GM21447 (cell line): Measurements from ENCODE around the gene GALNT7.

ENCODE experiments used
- ATAC-seq: cut with Tn5 transposase; IDR thresholded peaks from one replicate; pipeline ENCODE4 v1.9.1; 2021; ENCODE audit not compliant: unreplicated experiment

GALNT7 gene

DNA sequence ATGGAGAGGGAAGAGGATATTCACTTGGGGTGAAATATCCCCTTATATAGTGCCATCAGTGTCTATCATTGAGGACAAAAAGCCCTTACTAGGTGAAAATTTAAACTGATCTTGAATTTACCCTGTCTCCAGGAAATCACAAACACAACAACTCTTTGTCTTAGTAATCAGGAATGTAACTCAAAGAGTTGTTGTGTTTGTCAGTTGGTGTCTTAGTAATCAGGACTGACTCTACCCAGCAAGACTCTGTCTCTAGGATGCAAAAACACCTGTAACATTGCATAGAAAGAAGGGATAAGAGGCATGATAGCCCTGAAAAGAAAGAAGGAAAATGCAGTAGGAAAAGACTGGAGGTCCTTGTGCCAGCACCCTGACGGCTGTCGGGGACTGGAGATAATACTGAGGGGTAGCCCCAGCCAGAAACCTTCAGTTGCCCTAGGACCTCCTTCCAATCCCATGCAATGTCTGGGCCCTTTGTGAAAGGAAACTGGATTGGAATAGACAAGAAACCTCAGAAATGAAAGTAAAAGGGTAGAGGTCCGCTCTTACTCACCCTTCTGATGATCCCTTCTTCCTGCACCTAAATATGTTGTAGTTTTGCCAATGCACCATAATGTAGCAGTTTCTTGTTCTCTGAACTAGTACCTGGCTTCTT is 120.2 kb downstream of the GALNT7 start:
- peak; percentile 71 for ATAC-seq

DNA sequence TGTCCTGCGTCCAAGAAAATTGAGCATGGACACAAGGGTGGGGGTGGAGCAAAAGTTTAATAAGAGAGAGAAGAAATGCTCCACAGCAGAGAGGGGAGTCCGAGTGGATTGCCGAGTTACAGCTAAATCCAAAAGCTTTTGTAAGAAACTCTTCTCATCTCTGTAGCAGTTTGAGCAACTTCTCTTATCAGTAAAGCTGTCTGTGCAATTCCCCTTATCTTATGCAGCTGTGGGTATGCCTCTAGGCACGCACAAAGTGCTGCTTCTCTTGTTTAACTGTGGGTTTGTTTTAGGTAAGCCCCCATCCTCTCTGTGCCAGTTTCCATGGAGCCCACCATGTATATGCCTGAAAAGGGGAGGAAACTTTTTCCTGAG is 120.7 kb downstream of the GALNT7 start:
- ATAC-seq = peak; percentile 21

DNA sequence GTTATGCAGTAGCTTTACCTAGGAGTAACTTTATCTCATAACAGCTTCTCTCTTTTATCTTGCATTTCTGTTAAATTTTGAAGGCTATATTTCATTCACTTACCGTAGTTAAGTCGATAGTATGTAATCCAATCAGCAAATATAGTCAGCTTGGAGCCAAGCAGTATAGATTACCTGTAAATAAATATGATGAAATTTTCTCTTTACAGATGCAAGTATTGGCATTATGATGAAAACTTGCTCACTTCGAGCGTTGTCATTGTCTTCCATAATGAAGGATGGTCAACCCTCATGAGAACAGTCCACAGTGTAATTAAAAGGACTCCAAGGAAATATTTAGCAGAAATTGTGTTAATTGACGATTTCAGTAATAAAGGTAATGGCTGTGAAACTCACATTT is 123.3 kb downstream of the GALNT7 start:
- ATAC-seq = no peak

DNA sequence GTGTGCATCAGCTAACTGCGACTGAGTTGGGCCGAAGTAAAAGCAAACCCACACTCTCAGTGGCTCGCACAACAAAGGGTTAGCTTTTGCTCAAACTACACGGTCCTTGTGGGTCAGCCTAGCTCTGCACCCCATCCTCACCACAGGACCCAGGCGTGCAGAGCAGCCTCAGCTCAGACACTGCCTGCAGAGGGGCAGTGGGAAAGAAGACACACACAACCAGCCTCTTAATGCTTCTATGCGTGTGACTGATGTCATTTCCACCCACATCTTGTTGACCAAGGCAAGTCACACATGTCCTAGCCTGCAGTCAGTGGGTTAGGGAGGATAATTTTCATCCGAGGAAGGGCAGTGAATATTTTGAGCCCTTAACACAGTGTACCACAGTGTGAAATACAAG is 125.1 kb downstream of the GALNT7 start:
- no peak for ATAC-seq

DNA sequence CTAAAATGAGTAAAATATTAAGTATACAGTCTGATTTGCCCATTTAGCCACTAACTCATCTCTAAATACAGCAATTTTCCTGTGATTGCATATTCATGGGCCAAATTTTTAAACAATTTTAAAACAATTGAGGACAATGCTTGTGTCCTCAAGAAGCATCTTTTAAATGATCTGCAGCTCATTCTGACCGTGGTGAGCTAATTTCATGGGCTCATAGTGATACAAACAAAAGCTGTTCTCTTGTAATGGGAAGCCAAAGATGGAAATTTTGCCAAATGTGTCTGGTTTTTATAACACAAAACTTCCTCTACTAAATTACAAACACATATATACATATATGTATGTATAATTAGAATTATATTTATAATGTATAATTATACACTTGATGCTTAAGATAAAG is 125.8 kb downstream of the GALNT7 start:
- no peak for ATAC-seq

DNA sequence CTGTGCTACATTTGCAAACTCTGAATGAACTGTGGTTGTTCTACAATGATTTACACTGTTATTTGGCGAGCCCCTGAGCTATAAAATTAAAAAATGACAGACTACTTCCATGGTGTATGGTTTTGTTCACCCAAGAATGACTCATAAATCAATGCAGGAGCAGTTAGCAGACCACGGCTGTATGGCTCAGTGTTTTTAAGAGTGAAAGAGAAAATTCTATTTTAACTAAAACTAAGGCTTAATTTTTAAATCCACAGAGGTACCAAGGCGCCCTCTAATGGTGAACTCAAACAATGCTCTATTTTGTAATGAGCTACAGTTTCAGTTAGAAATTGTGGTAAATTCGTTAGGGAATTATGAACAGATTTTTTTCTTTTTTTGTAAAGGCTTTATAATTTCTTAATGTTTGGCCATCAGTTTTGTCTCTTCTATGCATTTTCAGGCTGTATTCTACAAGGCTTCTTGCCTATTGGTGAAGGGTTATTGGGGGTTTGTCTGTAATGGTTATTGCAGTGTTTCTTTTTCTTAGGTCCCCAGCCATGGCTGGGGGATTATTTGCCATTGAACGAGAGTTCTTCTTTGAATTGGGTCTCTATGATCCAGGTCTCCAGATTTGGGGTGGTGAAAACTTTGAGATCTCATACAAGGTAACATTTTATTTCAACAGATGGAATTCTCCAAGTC is 133.0 kb downstream of the GALNT7 start:
- peak; percentile 61 for ATAC-seq

DNA sequence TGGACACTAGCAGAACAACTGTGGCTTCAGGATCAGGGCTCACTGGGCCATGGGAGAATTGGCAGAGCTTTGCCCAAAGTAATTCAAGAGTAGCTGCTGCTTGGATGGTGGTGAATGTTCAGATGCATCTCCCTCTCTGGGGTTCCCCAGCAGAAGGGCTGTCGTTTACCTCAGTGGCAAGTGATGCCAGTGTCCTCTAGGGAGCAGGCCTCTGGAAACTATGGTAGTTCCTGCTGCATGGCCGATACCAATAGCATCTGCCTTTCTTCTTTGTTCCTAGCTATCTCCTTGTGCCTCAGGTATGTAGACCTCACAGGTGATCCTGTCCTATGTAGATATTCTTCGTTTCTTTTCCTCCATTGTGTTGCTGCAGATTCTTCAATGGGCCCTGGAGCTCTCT is 139.2 kb downstream of the GALNT7 start:
- no peak for ATAC-seq

DNA sequence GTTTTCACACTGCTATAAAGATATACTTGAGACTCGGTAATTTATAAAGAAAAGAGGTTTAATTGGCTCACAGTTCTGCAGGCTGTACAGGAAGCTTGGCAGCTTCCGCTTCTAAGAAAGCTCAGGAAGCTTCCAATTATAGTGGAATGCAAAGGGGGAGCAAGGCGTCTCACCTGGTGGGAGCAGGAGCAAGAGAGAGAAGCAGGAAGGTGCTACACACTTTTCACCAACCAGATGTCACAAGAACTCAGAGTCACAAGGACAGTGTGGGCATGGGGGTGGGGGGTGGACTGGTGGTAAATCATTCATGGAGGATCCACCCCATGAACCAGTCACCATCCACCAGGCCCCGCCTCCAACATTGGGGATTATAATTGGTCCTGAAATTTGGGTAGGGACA is 142.8 kb downstream of the GALNT7 start:
- no peak for ATAC-seq

DNA sequence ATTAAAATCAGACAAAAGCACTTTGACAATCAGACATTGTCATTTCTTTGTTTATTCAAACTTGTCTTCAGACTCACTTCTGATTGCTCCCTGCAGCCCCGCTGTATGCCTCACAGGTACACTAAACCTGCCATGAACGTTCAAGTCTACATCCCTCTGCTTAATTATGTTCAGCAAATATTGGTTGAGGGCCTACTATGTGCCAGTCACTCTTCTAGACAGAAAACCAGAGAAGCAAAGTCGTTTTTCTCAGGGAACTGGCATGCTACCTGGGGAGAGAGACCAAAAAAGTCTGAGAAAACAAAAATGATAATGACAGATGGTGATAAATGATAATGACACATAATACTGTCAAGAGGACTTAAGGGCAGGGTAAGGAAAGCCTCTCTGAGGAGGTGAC is 146.1 kb downstream of the GALNT7 start:
- ATAC-seq = no peak

DNA sequence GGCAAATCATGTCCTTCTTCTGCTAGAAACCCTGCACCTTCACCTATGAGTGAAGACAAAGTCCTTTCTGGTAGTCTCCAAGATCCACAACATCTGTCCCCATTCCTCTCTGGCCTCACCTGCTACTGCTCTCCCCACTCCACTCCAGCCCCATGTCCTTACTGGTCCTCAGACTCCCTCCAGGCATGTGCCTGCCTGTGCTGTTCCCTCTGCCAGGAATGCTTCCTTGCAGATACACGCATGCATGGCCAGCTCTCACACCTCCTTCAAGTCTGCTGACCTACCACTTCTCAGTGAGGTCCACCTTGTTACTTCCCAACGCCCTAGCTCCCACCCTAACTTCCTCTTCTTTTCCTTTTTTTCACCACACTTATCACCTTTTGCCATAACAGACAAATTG is 147.4 kb downstream of the GALNT7 start:
- ATAC-seq = no peak

DNA sequence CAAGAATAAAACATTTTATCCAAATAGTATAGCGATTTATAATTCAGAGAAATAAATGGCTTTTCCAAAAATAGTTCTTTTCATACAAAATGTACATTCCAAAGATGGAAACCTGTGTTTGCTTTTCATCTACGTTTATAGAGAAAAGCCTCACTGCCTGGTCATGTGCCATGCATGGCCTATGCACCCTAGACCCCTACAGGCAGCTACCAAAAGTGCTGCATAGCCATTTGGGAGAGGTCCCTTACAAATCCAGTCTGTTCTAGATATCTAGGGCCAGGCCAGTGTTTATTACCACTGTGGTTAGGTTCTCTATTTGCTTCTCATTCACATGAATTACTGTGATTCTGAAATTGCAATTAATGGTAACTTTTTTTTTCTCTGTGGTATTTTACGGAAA is 148.4 kb downstream of the GALNT7 start:
- peak; percentile 56 for ATAC-seq

DNA sequence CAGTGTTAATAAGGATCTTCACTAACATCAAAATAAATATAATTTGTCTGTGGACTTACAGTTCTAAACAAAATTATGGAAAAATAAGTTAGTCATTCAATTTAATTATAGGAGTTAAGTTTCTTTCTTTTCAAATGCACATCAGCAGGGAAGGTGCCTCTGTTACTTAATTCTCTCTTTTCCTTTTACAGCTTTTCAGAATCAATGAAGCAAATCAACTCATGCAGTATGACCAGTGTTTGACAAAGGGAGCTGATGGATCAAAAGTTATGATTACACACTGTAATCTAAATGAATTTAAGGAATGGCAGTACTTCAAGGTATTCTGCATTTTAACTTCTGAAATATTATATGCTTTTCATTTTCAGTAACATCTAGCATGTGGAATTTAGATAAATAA is 149.6 kb downstream of the GALNT7 start:
- ATAC-seq = no peak

DNA sequence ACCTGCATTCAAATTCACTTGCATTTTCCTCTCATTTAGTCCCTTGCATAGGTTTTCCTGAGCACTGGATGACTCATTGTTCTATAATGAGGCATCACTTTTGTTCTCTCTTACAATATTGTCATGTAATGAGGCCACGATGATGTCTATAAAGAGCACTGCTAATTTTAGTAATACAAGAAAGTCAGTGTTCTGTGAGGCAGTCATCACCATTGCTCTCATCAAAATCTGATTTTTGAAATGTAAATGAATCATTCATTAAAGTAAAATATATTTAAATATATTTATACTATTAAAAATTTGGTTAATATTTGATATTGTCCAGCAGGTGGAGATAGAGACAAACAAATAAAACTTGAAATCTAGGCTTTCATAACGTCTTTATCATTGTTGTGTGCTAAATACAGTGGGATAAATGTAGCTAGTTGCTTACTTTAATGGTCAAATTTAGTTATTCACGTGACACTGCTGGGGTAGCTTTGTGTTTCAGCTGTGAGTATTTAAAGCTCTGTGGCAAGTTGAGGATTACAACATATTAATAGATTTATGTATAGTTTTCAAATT is 150.1 kb downstream of the GALNT7 start:
- no peak for ATAC-seq

DNA sequence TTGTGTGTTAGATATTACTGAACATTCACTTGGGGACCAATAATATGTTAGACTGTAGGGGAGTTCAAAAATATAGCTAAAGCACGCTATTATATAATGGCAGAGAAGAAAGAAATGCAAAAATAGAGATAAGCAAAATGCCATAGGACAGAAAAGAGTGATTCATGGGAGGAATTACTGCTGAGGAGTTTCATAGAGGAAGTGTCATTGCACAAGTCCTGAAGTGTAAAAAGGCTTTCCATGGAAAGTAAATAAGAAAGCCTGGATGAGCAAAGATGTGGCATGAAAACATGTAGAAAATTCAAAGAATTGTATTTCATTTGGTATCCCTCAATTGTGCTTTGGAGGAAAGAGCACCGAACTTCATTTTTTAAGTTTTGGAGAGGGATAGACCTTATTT is 151.1 kb downstream of the GALNT7 start:
- ATAC-seq = no peak

DNA sequence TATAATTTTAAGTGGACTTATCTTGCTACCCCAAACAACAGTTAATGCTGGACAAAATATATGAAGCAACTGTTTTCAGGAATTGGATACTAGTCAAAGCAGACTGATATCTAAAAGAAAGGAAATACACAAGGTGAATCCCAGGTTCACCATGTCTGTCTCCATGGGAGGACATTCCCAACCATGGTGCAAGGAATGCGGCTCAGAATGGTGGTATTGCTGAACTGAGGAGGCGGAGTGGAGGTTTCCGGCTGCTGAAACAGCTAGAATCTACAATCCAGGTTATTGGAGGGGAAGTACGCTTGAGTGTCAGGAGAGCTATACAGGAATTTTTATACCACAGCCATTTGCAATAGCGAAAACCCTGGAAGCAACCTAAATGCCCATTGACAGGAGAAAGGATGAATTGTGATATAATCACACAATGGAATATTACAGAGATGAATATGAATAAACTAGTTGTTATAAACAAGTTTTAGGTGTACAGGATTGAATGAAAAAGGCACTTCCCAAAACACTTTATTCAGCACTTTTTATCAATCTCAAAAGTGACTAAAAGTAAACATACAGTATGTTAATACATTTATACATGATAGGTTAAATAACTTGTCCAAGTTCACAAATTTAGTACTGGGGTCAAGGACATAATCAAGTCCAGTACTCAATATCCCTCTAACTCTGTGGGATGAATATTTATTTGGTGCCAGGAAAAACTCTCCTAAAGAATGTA is 156.6 kb downstream of the GALNT7 start:
- ATAC-seq = no peak

DNA sequence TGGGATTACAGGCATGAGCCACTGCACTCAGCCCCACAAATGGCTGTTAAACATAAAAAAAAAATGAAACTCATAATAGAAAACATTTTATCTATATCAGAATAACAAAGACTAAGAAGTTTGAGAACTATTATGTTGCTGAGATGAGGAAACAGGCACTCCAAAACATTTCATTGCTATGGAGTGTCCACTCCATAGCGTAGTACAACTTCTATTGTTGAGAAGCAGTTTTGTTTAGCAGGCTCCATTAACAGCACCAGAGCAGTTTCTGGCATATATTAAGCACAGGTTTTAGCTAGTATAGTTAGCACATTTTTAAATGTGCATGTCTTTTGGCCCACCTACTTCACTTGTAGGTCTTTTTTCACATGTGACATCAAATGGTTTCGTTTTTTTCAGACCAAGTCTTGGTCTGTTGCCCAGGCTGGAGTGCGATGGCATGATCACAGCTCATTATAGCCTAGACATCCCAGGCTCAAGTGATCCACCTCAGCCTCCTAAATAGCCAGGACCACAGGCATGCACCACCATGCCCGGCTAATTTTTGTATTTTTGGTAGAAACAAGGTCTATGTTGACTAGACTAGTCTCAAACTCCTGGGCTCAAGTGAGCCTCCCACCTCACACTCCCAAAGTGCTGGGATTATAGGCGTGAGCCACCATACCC is 159.8 kb downstream of the GALNT7 start:
- ATAC-seq = no peak

DNA sequence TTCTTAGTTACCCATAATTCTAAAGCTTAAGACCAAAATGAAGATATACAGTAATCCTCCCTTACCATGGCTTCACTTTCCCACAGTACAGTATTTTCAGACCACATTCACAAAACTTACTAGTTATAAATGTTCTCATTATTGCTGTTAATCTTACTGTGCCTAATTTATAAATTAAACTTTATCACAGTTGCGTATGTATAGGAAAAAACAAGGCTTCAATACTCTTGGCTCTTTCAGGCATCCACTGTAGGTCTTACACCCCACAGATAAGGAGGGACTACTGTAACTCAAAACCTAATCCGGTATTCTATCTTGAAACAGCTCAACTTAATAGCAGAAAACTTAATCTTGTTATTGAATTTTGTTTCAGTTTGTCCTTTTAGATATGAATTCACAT is 162.0 kb downstream of the GALNT7 start:
- no peak for ATAC-seq

DNA sequence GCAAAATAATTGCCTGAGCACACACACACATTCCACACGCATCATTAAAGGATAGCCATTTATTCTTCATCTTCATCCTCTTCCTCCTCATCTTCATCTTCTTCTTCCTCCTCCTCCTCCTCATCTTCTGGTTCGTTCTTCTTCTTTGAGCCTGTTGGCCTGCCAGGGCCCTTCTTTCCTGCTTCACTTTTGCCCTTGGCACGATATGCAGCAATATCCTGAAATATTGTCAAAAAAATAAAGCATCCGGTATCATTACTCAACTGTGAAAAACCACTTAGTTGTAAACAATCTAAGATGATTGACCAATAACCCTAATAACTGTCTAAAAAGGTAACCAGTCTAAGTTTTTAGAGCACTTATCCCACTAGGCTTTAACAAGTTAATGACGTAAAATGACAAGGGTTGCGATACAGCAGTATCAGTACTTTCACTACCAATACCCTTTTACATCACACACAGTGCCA is 163.4 kb downstream of the GALNT7 start:
- no peak for ATAC-seq

DNA sequence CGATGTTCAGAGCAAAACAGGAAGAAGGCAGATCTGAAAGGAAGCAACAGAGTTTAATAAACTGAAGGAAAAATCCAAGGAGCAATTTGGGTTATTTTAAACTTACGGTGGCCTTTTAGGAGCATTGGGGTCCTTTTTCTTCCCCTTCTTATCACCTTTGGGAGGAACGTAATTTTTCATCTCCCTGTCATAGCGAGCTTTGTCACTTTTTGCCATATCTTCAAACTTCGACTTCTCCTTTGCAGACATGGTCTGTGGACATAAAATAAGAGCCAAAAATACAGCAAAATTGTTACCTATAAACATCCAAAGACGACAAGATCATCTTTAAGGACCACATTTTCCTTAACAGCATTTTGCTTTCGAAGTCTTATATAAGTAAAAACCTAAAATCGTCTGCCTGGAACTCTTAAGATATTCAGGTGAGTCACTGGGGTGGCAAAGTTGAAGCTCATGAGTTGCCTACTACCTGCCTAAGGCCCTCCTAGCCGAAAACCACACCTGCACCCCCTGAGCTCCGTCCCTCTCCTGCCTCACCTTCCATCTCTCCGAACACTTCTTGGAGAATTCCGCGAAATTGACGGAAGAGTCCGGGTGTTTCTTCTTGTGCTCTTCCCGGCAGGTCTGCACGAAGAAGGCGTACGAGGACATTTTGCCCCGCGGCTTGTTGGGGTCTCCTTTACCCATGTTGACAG is 164.5 kb downstream of the GALNT7 start:
- no peak for ATAC-seq

DNA sequence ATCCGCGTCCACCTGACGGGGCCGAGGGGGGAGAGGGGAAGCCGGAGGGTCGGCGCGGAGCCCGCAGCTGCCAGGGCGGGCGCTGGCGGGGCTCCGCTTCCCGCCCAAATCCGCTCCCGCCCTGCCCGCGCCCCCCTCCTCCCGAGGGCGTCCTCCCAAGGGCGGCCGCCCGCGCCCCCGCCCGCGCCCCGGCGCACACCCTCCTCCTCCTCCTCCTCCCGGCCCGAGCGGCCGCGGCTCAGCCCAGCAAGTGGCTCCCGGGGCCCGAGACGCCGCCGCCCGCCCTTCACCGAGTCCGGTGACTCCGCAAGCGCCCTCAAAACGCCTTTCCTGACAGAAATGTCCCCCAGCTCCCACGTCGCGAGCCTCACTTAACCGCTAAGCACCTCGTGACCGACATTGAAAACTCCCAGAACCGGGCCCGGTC is 165.1 kb downstream of the GALNT7 start:
- ATAC-seq = peak; percentile 3
